B cell (primary cell): ENCODE data around the gene MTSS2.

Experiments
- CTCF ChIP-seq: fragments of 200-600 bp; IDR thresholded peaks from one replicate; pipeline ENCODE4 v1.8.0; 2022; ENCODE audit warnings: antibody characterized with exemption, mild to moderate bottlenecking
- EZH2 ChIP-seq: IDR thresholded peaks from 2 replicates; pipeline ENCODE4 v1.6.1; 2012; ENCODE audit warnings: borderline replicate concordance, low read depth, mild to moderate bottlenecking, moderate library complexity, low read length; ENCODE audit not compliant: insufficient read depth, poor library complexity, severe bottlenecking

DNA sequence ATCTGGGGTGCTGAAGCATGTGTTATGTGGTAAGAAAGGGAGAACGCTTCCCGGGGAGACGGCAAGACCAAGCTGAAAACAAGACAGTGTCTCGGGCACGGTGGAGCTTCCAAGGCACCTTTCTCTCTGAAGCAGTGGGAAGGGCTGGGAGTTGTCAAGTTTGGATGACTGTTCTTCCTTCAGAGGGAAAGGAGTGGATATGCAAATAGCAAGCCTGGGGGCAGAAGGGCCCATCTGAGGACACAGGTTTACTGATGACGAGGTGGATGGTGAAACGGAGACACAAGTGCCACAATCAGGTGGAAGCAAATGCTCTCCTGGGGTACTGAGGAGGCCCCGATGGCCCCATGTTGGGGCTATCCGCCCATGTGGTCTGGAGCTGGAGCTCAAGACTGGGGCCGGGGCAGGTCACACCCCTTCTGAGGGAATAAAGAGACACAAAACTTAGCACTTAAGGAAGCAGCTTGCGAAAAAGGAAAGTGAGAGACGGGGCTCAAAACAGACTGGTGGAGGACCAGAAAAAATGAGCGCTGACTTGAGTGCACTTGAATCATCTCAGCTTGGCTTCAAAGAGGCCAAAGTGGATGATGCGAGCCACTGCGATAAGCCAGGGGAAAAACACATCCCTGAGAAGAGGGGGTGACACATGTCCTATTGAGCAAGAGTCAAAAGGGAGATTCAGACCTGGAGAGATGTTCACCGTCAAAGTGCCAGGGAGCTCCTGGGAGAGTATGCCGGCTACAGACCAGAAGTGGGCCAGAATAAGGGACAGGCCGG is 34.8 kb upstream of the MTSS2 start:
- TF ChIP-seq EZH2 (no peak), CTCF (no peak)
